Stomach (tissue), 4 donors: ENCODE measurements around the gene MEP1B.

Experiments used
- POLR2AphosphoS5 ChIP-seq, 3 donors: sonication (generic); formaldehyde crosslinking; IDR thresholded peaks; one replicate each; pipeline ENCODE4 v1.6.1; 2016; ENCODE audit warnings: antibody characterized with exemption in 3 of 3
- TF ChIP-seq, protein P1 (sequence below), 7 experiments: fragments of 450-650 bp in 4 of 7; fragments of 200-600 bp in 3 of 7; sonication (generic) in 3 of 7; IDR thresholded peaks; one replicate each; pipeline ENCODE4 v1.5.1; 2016 to 2019; ENCODE audit warnings: antibody characterized with exemption in 7 of 7, control low read depth in 2 of 7, mild to moderate bottlenecking in 1 of 7

- TF ChIP-seq, protein P1, sequence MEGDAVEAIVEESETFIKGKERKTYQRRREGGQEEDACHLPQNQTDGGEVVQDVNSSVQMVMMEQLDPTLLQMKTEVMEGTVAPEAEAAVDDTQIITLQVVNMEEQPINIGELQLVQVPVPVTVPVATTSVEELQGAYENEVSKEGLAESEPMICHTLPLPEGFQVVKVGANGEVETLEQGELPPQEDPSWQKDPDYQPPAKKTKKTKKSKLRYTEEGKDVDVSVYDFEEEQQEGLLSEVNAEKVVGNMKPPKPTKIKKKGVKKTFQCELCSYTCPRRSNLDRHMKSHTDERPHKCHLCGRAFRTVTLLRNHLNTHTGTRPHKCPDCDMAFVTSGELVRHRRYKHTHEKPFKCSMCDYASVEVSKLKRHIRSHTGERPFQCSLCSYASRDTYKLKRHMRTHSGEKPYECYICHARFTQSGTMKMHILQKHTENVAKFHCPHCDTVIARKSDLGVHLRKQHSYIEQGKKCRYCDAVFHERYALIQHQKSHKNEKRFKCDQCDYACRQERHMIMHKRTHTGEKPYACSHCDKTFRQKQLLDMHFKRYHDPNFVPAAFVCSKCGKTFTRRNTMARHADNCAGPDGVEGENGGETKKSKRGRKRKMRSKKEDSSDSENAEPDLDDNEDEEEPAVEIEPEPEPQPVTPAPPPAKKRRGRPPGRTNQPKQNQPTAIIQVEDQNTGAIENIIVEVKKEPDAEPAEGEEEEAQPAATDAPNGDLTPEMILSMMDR (IDR thresholded peaks at IDR 0.05) = no peak
- no peak for TF ChIP-seq POLR2AphosphoS5 (IDR thresholded peaks at IDR 0.05)
These were observed 59.5 kb downstream of the MEP1B start for GRCh38 chr18:32249147-32249929.
